Fibroblast of the aortic adventitia (primary cell): Measurements from ENCODE around the gene TRAPPC6A. TPM values are rescaled to one million over a fixed set of nuclear protein-coding genes. Genes with fewer than 3 reads are reported as not detected.
A peak's percentile ranks its signal among the peaks of the same experiment; 100 is the strongest.

Experiments
- DNase-seq: peaks from one replicate; pipeline ENCODE4 v3.0.0-alpha.2; 2010; ENCODE audit warnings: low read depth
- H3K4me3 ChIP-seq: 2 replicates; pipeline ENCODE4 v1.5.1; 2011; ENCODE audit warnings: low read depth, mild to moderate bottlenecking, control low read depth, low read length, moderate library complexity
- CTCF ChIP-seq: IDR thresholded peaks from 2 replicates; pipeline ENCODE4 v1.5.1; 2011; ENCODE audit warnings: mild to moderate bottlenecking, low read length, control low read depth, inconsistent platforms; ENCODE audit not compliant: insufficient read depth
- total RNA-seq: library from RNA; depleted of rRNA; stranded (reverse); fragments of >200 nt; gene quantifications from 2 replicates; pipeline ENCODE4 v1.2.3, GENCODE V29; 2012; ENCODE audit warnings: low replicate concordance

The TRAPPC6A gene
- total RNA-seq, 1 donor: 6.9 TPM

DNA sequence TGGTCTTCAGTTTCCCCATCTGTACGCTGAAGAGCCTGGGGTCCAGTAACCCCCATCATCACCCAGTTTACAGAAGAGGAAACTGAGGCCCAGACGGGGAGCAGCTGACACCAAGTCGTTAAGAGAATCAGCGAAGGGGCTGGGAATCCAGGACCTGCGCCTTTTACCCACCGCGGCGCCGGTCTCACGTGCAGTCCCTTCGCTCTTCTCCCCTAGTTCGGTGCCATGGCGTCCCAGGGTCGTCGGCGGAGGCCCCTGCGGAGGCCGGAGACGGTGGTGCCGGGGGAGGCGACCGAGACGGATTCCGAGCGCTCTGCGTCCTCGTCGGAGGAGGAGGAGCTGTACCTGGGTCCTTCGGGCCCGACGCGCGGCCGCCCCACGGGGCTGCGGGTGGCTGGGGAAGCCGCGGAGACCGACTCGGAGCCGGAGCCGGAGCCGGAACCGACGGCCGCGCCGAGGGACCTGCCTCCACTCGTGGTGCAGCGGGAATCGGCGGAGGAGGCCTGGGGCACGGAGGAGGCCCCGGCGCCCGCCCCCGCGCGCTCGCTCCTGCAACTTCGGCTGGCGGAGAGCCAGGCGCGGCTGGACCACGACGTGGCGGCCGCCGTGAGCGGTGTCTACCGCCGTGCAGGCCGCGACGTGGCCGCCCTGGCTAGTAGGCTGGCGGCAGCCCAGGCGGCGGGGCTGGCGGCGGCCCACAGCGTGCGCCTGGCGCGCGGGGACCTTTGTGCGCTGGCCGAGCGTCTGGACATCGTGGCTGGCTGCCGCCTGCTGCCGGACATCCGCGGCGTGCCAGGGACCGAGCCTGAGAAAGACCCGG lies 1.2 kb upstream of the TRAPPC6A start:
- DNase-seq: peak; percentile 8
- no peak for TF ChIP-seq CTCF
- peak overlapping the region; percentile 91 for H3K4me3 ChIP-seq

DNA sequence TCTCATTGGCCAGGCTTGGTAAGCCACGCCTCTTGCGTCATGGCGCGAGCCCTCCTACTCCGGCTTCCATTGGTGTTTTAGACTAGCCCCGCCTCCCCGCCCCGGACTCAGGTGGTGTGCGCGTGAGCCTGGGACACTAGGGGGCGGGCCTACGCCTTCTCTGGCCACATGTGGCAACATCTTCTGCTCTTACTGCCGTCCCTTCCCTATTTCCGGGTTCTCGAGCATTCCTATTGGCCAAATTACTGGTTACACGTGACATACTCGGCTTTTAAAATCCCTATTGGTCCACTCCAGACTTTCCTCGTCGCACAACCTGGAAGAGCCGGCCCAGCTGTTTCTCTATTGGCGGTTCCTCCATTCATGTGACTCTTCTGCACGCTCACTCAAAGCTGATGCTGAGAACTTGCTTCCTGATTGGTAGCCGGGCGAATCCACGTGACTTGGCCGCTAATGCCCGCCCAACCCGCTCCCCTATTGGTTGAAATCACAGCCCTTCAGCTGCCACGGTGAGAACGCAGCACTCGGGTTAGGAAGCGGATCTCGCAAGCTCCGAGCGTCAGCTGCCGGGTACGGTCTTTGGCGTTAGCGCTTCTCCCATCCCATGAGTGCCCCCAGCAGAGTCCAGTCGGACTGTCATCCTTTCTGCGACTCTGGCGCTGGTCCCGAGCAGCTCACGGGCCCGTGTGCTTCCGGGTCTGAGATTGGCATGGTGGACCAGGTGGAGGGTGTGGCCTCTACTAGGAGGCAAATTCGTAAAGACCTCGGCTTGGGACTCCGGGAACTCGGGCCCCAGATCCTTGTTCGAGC lies 430 bp upstream of the TRAPPC6A start, which contains the start of gene BLOC1S3:
Gene BLOC1S3, plus strand, starts transcription at position 523 of the 810 bp plus-strand sequence. CDS start 513 bp downstream, outside the sequence.
- H3K4me3 ChIP-seq: peak within 1 kb of the TSS; percentile 91
- peak; percentile 17 for TF ChIP-seq CTCF
- DNase-seq: peak; percentile 100

GRCh38 chr19:45175515-45176345 lies 2.3 kb downstream of the TRAPPC6A start:
- H3K4me3 ChIP-seq: no peak overlapping the region
- no peak for TF ChIP-seq CTCF
- no peak for DNase-seq

- no peak for DNase-seq
- H3K4me3 ChIP-seq: no peak overlapping the region
- TF ChIP-seq CTCF: no peak
These were observed 4.2 kb downstream of the TRAPPC6A start for GRCh38 chr19:45173816-45174215.

GRCh38 chr19:45172611-45173208 lies 5.3 kb downstream of the TRAPPC6A start:
- no peak overlapping the region for H3K4me3 ChIP-seq
- no peak for TF ChIP-seq CTCF
- no peak for DNase-seq

DNA sequence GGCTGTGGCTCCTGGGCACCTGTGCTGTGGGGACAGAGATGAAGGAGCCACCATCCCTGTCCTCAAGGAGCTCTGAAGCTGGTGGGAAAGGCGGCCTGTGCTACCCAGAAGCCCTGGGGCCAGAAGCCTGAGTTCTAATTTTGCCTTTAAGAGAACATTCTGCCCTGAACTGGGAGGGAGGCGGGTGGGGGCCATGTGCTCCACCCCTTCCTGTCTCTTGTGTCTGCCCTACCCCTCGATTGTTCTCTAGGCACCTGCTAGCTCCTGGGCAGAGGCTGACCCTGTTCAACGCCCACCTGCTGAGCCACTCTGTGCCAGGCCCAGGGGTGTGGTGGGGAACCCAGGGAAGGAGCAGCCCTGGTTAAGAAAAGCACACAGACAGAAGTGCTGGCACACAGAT lies 5.9 kb downstream of the TRAPPC6A start:
- TF ChIP-seq CTCF: no peak
- no peak for DNase-seq
- no peak overlapping the region for H3K4me3 ChIP-seq
